MCF 10A (cell line): ENCODE results near the gene GRIK3. TPM values are rescaled to one million over a fixed set of nuclear protein-coding genes. Genes with fewer than 3 reads are reported as not detected.

Experiments used
- BruUV-seq: library from RNA; stranded (reverse); fragments of 400-500 nt; replicated peaks from 2 replicates; lab custom pipeline; 2021; lab: Mats Ljungman, UMichigan
- CTCF ChIA-PET: fragments of 300-600 bp; sonication (Branson Sonifier 250); formaldehyde crosslinking; extraction: SDS; loops from one replicate; lab custom pipeline; 2021; ENCODE audit warnings: antibody characterized with exemption, inconsistent platforms; lab: Yijun Ruan, JAX
- POLR2A ChIA-PET: fragments of 300-600, 350-650 bp; sonication (Branson Sonifier 250); formaldehyde crosslinking; extraction: SDS; loops from one replicate; lab custom pipeline; 2020; ENCODE audit warnings: antibody characterized with exemption, inconsistent platforms; lab: Yijun Ruan, JAX
- DNase-seq: peaks from one replicate; pipeline ENCODE4 v3.0.0-alpha.2; 2018; ENCODE audit not compliant: unreplicated experiment
- H3K27ac Mint-ChIP-seq: one replicate; pipeline ENCODE4 v1.8.0; 2022; ENCODE audit warnings: mild to moderate bottlenecking, low read depth, mixed read lengths; ENCODE audit not compliant: unreplicated experiment
- H3K27me3 Mint-ChIP-seq: one replicate; pipeline ENCODE4 v1.8.0; 2022; ENCODE audit warnings: mixed read lengths; ENCODE audit not compliant: insufficient read depth, unreplicated experiment
- H3K36me3 Mint-ChIP-seq: one replicate; pipeline ENCODE4 v1.8.0; 2022; ENCODE audit warnings: mild to moderate bottlenecking, moderate library complexity, mixed read lengths; ENCODE audit not compliant: insufficient read depth, unreplicated experiment
- H3K4me1 Mint-ChIP-seq: one replicate; pipeline ENCODE4 v1.8.0; 2022; ENCODE audit warnings: mixed read lengths; ENCODE audit not compliant: insufficient read depth, unreplicated experiment
- H3K4me3 Mint-ChIP-seq: one replicate; pipeline ENCODE4 v1.8.0; 2022; ENCODE audit warnings: mild to moderate bottlenecking, moderate library complexity, mixed read lengths; ENCODE audit not compliant: unreplicated experiment
- H3K9me3 Mint-ChIP-seq: one replicate; pipeline ENCODE4 v1.8.0; 2022; ENCODE audit warnings: mixed read lengths; ENCODE audit not compliant: unreplicated experiment
- intact Hi-C: fragments of 100-400 bp; cut with micrococcal nuclease; formaldehyde crosslinking; loops from 2 replicates; pipeline ENCODE4 v1.14.1; 2022
- total RNA-seq: library from RNA; stranded (reverse); gene quantifications from 2 replicates; pipeline ENCODE4 v1.2.3, GENCODE V29; 2022
- TF ChIP-seq, protein P1 (sequence below): fragments of 200-600 bp; IDR thresholded peaks from one replicate; pipeline ENCODE4 v1.8.0; 2022; ENCODE audit warnings: antibody characterized with exemption, mild to moderate bottlenecking; ENCODE audit not compliant: unreplicated experiment

Gene GRIK3
- total RNA-seq, 1 experiment from 2014 or later, result not detected

DNA sequence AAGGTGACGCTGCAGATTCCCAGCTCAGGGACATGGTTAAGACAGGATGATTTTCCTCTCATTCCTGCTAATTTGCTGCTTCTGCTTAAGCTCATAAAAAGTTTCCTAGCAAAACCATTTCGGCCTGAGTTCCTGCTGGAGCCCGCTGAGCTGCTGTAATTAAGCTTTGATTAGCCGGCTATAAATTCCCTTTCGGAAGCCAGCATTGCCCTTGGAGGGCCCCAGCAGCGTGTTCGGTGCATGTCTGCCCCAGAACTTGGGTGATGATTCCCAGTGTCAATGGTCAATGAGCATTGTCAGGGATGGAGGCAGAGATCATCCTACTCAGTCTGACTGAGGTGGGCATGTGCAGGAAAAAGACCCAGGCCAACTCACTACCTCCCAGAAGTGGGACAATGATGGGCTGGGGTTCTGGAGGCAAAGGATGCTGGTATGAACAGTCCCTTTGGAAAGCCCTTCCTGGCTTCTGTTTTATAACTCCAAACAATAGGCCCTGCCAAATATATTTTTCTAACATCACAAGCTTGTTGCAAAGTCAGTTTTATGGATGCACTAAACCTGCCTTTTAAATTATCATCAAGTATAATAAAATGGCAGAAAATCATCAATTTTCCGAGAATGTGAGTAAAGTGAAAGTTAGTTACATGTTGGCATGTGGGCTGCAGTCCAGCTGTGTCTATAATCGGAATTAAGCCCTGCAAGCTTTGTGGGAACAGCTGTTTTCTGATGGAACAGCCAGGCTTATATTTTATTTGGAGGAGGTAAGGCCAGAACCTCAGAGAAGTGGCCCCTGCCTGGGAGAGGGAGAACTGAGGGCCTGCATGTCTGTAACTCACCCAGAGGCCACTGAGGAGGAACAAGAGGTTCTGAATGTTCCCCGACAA lies 257.1 kb downstream of the GRIK3 start:
- Mint-ChIP-seq H3K36me3 (no peaks in the 10 kb centered on the region), H3K27me3 (peaks cover 30% of the 10 kb centered on the region), H3K9me3 (no peaks in the 10 kb centered on the region), H3K27ac (no peak overlapping the region), H3K4me1 (no peaks in the 10 kb centered on the region), H3K4me3 (no peak overlapping the region)
- ChIA-PET CTCF (interaction anchor here (0.5 to 1.0 kb wide), 2 partner anchors 259 to 1536 kb away, joined by 3 read pairs; no protein-coding TSS in a partner anchor), POLR2A (interaction anchor here (0.6 kb wide), 1 partner anchor 245 kb away, joined by 4 read pairs; no protein-coding TSS in a partner anchor)
- intact Hi-C loops, result no loop called here
- no TSS peak for BruUV-seq
- no peak for DNase-seq
- TF ChIP-seq, protein P1, sequence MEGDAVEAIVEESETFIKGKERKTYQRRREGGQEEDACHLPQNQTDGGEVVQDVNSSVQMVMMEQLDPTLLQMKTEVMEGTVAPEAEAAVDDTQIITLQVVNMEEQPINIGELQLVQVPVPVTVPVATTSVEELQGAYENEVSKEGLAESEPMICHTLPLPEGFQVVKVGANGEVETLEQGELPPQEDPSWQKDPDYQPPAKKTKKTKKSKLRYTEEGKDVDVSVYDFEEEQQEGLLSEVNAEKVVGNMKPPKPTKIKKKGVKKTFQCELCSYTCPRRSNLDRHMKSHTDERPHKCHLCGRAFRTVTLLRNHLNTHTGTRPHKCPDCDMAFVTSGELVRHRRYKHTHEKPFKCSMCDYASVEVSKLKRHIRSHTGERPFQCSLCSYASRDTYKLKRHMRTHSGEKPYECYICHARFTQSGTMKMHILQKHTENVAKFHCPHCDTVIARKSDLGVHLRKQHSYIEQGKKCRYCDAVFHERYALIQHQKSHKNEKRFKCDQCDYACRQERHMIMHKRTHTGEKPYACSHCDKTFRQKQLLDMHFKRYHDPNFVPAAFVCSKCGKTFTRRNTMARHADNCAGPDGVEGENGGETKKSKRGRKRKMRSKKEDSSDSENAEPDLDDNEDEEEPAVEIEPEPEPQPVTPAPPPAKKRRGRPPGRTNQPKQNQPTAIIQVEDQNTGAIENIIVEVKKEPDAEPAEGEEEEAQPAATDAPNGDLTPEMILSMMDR, result no peak

GRCh38 chr1:36776256-36776655 lies 258.1 kb downstream of the GRIK3 start:
- TF ChIP-seq, protein P1, result no peak
- DNase-seq, result no peak
- Mint-ChIP-seq H3K27ac (no peak overlapping the region), H3K36me3 (no peaks in the 10 kb centered on the region), H3K27me3 (peaks cover 31% of the 10 kb centered on the region), H3K9me3 (no peaks in the 10 kb centered on the region), H3K4me3 (no peak overlapping the region), H3K4me1 (no peaks in the 10 kb centered on the region)
- no TSS peak for BruUV-seq
- ChIA-PET POLR2A (no interaction called here), CTCF (interaction anchor here (0.9 kb wide), 1 partner anchor 246 kb away, joined by 4 read pairs; no protein-coding TSS in a partner anchor)
- intact Hi-C loops, result no loop called here

GRCh38 chr1:36775716-36776115 lies 258.6 kb downstream of the GRIK3 start:
- intact Hi-C loops, result no loop called here
- H3K27me3 Mint-ChIP-seq, result peaks cover 36% of the 10 kb centered on the region
- H3K9me3 Mint-ChIP-seq, result no peaks in the 10 kb centered on the region
- H3K27ac Mint-ChIP-seq, result no peak overlapping the region
- TF ChIP-seq, protein P1, result no peak
- no peaks in the 10 kb centered on the region for H3K4me1 Mint-ChIP-seq
- ChIA-PET CTCF (interaction anchor here (0.9 kb wide), 1 partner anchor 246 kb away, joined by 4 read pairs; no protein-coding TSS in a partner anchor), POLR2A (no interaction called here)
- DNase-seq, result no peak
- H3K36me3 Mint-ChIP-seq, result no peaks in the 10 kb centered on the region
- BruUV-seq, result no TSS peak
- H3K4me3 Mint-ChIP-seq, result no peak overlapping the region

DNA sequence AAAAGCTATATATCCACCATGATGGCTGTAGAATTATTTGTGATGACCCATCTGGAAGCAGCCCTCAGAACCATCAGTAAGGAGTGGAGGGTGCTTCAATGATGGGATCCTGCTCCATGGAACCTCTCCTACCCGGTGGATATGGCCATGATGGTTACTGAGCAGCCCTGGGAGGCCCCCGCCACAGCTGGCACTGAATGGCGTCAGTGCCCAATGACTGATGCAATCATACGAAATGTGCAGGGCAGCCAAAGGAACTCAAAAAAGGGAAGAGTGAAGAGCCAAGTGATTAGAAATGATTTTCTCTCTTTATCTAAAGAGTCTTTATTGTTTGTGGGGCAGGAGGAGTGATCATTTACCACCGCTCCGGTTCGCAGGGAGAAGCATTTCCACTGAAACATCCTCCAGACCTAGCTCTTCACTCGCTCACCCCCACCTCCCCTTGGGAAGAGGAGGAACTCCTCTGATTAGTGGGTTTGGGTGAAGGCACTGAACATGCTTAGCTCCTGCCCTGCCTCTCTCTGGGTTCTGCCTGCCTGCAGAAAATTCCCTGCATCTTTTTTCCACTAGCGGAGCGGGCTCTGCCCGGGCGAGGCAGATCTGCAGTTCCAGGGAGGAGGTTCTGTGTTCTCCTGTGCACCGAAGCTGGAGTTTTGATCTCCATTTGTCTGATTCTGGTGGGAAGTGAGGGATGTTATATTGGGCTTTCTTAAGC lies 260.3 kb downstream of the GRIK3 start:
- Mint-ChIP-seq H3K4me1 (no peaks in the 10 kb centered on the region), H3K36me3 (no peaks in the 10 kb centered on the region), H3K9me3 (no peaks in the 10 kb centered on the region), H3K27me3 (peaks cover 41% of the 10 kb centered on the region), H3K27ac (no peak overlapping the region), H3K4me3 (no peak overlapping the region)
- CTCF ChIA-PET, result interaction anchor here (0.6 kb wide), 1 partner anchor 1006 kb away, joined by 3 read pairs; no protein-coding TSS in a partner anchor
- POLR2A ChIA-PET, result no interaction called here
- intact Hi-C loops, result no loop called here
- BruUV-seq, result no TSS peak
- DNase-seq, result no peak
- TF ChIP-seq, protein P1, result no peak
